Uterus (tissue), 4 donors: ENCODE measurements around the gene LAMB2. TPM values are rescaled to one million over a fixed set of nuclear protein-coding genes. Genes with fewer than 3 reads are reported as not detected.

Experiments
- DNase-seq, 2 donors: peaks; one replicate each; pipeline ENCODE4 v3.0.0-alpha.2; 2019 to 2020
- H3K27ac ChIP-seq, 2 donors: fragments of 200-600 bp; sonication (generic); 1 replicate in 1 of 2; 2 replicates in 1 of 2; pipeline ENCODE4 v1.5.1; 2016 to 2018
- H3K27me3 ChIP-seq, 2 donors: fragments of 200-600 bp; sonication (generic); one replicate each; pipeline ENCODE4 v1.5.1; 2018 to 2019; ENCODE audit warnings: control low read depth in 1 of 2
- H3K36me3 ChIP-seq, 2 donors: fragments of 200-600 bp; sonication (generic); one replicate each; pipeline ENCODE4 v1.5.1; 2019; ENCODE audit warnings: control low read depth in 1 of 2
- H3K4me1 ChIP-seq, 2 donors: fragments of 200-600 bp; sonication (generic); one replicate each; pipeline ENCODE4 v1.5.1; 2018 to 2019; ENCODE audit warnings: control low read depth in 1 of 2
- H3K4me3 ChIP-seq, 2 donors: fragments of 200-600 bp; sonication (generic); 1 replicate in 1 of 2; 2 replicates in 1 of 2; pipeline ENCODE4 v1.5.1; 2018 to 2019; ENCODE audit warnings: mild to moderate bottlenecking in 1 of 2
- H3K9me3 ChIP-seq, 2 donors: fragments of 200-600 bp; sonication (generic); one replicate each; pipeline ENCODE4 v1.5.1; 2019; ENCODE audit warnings: control low read depth in 1 of 2
- CTCF ChIP-seq, 4 experiments: fragments of 200-600 bp in 2 of 4; fragments of 450-650 bp in 2 of 4; sonication (generic) in 2 of 4; IDR thresholded peaks; one replicate each; pipeline ENCODE4 v1.5.1; 2016 to 2019; ENCODE audit warnings: antibody characterized with exemption in 4 of 4, mild to moderate bottlenecking in 2 of 4, moderate library complexity in 1 of 4
- POLR2A ChIP-seq, 2 donors: fragments of 450-650 bp; IDR thresholded peaks; one replicate each; pipeline ENCODE4 v1.6.1; 2016; ENCODE audit warnings: antibody characterized with exemption in 2 of 2, mild to moderate bottlenecking in 1 of 2, moderate library complexity in 1 of 2
- intact Hi-C: fragments of 100-400 bp; cut with DNase I; formaldehyde crosslinking; loops from one replicate; pipeline ENCODE4 v1.15.1; 2023; ENCODE audit warnings: low total_unique reads
- total RNA-seq, 4 donors: library from RNA; depleted of rRNA in 3 of 4; stranded (reverse); fragments of >200 nt in 3 of 4; gene quantifications; one replicate each; pipeline versions ENCODE4 v1.1.0 to v1.2.4, GENCODE V29; 2014 to 2023
- donor health status: DM: yes; HTN: yes; CAD: no.

Gene LAMB2
- total RNA-seq, 4 donors from 2014 or later: 387 to 604 (median 509) TPM

DNA sequence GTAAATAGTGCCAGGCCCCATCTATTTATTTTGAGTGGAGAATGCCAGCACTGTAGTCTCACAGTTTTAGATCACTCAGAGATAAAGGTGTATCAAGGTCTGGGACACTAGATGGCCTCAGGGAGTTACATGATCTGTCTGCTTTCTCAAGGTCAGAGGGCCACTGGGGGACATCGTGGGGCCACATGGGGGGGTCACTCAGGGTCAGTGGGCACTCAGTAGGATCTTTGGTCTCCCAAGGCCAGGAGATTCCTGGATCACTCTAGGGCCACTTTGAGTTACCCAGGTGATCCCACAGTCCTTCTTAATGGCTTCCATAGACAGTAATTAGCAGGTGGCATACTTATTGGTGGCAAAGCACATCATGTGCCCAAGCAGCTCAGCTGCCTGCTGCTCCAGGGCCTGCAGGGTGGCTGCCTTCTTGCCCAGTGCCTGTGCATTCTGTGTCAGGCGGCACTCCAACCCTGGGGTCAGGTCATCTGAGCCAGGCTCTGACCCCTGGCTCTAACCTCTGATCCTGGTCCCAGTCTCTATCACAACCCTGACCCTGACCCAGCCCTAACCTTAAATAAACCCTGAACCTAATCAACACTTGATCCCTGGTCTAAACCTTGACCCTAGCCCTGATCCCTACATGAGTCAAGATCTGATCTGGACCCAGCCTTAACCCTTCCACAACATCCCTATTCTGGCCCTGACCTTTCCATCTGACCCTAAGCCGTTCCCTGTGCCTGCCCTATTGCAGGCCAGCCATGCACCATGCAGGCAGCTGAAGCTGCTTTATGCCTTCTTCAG lies 1.8 kb upstream of the LAMB2 start:
- no peaks in the 10 kb centered on the region for H3K9me3 ChIP-seq
- H3K27ac ChIP-seq: peak overlapping the region in 1 of 2 donors; percentile 96
- no peaks in the 10 kb centered on the region for H3K27me3 ChIP-seq
- H3K4me1 ChIP-seq: peaks cover 0 to 12% of the 10 kb centered on the region in 2 donors
- no peak for DNase-seq
- intact Hi-C loops: no loop called here
- TF ChIP-seq POLR2A (IDR thresholded peaks at IDR 0.05): no peak
- TF ChIP-seq CTCF (IDR thresholded peaks at IDR 0.05): no peak
- H3K4me3 ChIP-seq: no peak overlapping the region
- H3K36me3 ChIP-seq: no peaks in the 10 kb centered on the region

DNA sequence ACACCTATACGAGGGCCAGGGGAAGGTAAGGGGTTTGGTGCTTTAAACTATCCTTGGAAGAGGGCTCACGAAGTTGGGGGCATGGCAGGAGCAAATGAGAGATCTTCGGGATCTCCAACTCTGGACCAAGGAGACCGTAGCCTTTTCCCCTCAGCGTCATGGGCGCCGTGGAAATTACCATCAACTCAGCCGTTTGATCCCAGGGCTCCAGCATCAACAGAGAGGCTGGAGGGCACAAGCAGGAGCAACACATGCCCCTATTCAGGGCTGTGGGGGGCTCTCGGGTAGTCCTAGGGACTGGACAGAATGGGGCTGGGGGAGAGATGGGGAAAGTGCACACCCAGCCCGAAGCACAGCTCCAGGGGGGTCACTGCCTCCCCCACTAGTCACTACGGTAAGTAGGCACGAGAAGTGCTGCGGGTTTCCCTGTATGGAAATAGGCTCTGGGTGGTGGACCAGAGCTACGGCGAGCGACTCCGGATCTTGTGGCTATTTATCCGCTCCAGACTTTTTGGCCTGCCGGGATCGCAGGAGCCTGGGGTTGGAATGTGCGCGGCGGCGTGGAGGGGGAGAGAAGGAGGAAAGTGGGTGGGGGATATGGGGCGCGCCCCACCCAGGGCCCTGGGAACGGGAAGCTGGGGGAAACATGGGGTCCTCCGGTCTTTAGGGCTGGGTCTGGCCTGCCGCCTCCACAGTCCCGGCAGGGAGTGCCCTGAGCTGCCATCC lies 539 bp upstream of the LAMB2 start:
- Histone ChIP-seq H3K9me3 (no peaks in the 10 kb centered on the region), H3K4me1 (peaks cover 0 to 12% of the 10 kb centered on the region in 2 donors), H3K36me3 (no peaks in the 10 kb centered on the region), H3K27ac (peak overlapping the region; percentile 90 to 96), H3K4me3 (peak overlapping the region; percentile 57 to 75), H3K27me3 (no peaks in the 10 kb centered on the region)
- TF ChIP-seq CTCF (IDR thresholded peaks at IDR 0.05) (peak in 2 of 4 experiments; percentile 3 to 38), POLR2A (IDR thresholded peaks at IDR 0.05) (peak in 1 of 2 donors; percentile 45)
- intact Hi-C loops: no loop called here
- DNase-seq: peak; percentile 87 to 88

GRCh38 chr3:49132073-49132436 lies 795 bp downstream of the LAMB2 start:
- no peaks in the 10 kb centered on the region for H3K27me3 ChIP-seq
- peak overlapping the region; percentile 90 to 96 for H3K27ac ChIP-seq
- H3K4me1 ChIP-seq: peaks cover 0 to 12% of the 10 kb centered on the region in 2 donors
- peak overlapping the region; percentile 57 to 75 for H3K4me3 ChIP-seq
- H3K36me3 ChIP-seq: no peaks in the 10 kb centered on the region
- intact Hi-C loops: no loop called here
- no peak for DNase-seq
- no peak for TF ChIP-seq POLR2A (IDR thresholded peaks at IDR 0.05)
- no peak for TF ChIP-seq CTCF (IDR thresholded peaks at IDR 0.05)
- H3K9me3 ChIP-seq: no peaks in the 10 kb centered on the region

DNA sequence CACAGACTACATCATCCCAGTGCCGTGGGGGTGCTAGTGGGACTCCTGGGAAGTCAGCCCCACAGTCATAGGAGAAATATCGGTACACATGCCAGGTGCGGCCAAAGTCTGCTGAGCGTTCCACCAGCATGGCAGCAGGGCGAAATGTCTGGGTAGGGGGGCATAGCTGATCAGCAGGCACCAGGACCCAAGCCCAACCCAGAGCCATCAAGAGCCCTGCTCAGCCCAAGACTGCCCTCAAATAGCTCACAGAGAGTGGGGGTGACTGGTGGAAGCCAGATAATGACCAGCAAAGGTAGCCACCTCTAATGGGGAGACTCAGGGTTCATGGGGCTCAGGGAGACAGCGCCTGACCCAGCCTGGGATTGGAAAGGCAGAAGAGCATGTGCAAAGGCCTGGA lies 1.3 kb downstream of the LAMB2 start:
- no peaks in the 10 kb centered on the region for H3K36me3 ChIP-seq
- DNase-seq: no peak
- intact Hi-C loops: no loop called here
- H3K4me3 ChIP-seq: peak overlapping the region; percentile 57 to 75
- H3K4me1 ChIP-seq: peaks cover 0 to 12% of the 10 kb centered on the region in 2 donors
- TF ChIP-seq CTCF (IDR thresholded peaks at IDR 0.05) (no peak), POLR2A (IDR thresholded peaks at IDR 0.05) (no peak)
- peak overlapping the region; percentile 90 to 96 for H3K27ac ChIP-seq
- H3K27me3 ChIP-seq: no peaks in the 10 kb centered on the region
- no peaks in the 10 kb centered on the region for H3K9me3 ChIP-seq

DNA sequence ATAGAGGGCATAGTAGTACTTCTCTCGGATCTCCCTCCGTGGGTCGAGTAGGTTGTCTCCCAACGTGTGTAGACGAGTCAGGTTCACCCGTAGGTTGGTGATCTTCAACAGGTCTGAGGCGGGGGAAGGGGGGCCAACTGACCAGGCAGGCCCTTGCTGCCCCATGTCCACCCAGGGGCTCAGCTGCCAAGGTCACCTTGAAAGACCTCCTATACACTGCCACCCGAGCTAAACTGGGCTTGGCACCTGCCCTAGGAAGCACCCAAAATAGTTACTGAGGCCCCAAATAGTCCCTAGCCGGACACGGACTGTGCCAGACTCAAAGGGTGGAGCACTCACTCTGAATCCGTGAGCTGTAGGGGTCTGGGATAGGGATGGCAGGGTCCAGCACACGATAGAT lies 1.8 kb downstream of the LAMB2 start:
- H3K4me3 ChIP-seq: no peak overlapping the region
- peaks cover 0 to 12% of the 10 kb centered on the region in 2 donors for H3K4me1 ChIP-seq
- intact Hi-C loops: no loop called here
- TF ChIP-seq CTCF (IDR thresholded peaks at IDR 0.05): no peak
- no peak for TF ChIP-seq POLR2A (IDR thresholded peaks at IDR 0.05)
- H3K9me3 ChIP-seq: no peaks in the 10 kb centered on the region
- no peak overlapping the region for H3K27ac ChIP-seq
- DNase-seq: no peak
- no peaks in the 10 kb centered on the region for H3K36me3 ChIP-seq
- no peaks in the 10 kb centered on the region for H3K27me3 ChIP-seq
